Mucosa of descending colon (tissue), 3 donors: ENCODE measurements around the gene DNAI1. TPM values are rescaled to one million over a fixed set of nuclear protein-coding genes. Genes with fewer than 3 reads are reported as not detected.

Experiments
- ATAC-seq: fragments of 200-7000 bp; cut with Tn5 transposase; one replicate; pipeline ENCODE4 v1.9.1; 2020; ENCODE audit warnings: mild to moderate bottlenecking, moderate library complexity
- DNase-seq, 3 donors: peaks; one replicate each; pipeline ENCODE4 v3.0.0-alpha.2; 2020
- H3K36me3 ChIP-seq: fragments of 200-600 bp; one replicate; pipeline ENCODE4 v1.8.0; 2021; ENCODE audit warnings: low read depth, mild to moderate bottlenecking
- H3K4me1 ChIP-seq: fragments of 200-600 bp; one replicate; pipeline ENCODE4 v1.8.0; 2021; ENCODE audit warnings: low read depth, mild to moderate bottlenecking
- H3K4me3 ChIP-seq: fragments of 200-600 bp; one replicate; pipeline ENCODE4 v1.8.0; 2021; ENCODE audit warnings: mild to moderate bottlenecking
- H3K9me3 ChIP-seq: fragments of 200-600 bp; one replicate; pipeline ENCODE4 v1.8.0; 2021; ENCODE audit warnings: mild to moderate bottlenecking
- intact Hi-C, 2 donors: fragments of 100-400 bp; cut with DNase I in 1 of 2; cut with micrococcal nuclease in 1 of 2; formaldehyde crosslinking; loops; one replicate each; pipeline versions ENCODE4 v1.11.0 to v1.11.1; 2022; cut with DNase I, micrococcal nuclease
- total RNA-seq, 3 donors: library from RNA; stranded (reverse); fragmentation: NEBNext Ultra II Directional in 2 of 3; extraction: Animal tissue kit (Norgen Biotek cat#: 25700) in 2 of 3; gene quantifications; one replicate each; pipeline versions ENCODE4 v1.2.1 to v1.2.4, GENCODE V29; 2021 to 2023
- TF ChIP-seq, protein P1 (sequence below): fragments of 200-600 bp; IDR thresholded peaks from one replicate; pipeline ENCODE4 v1.8.0; 2022; ENCODE audit warnings: antibody characterized with exemption, mild to moderate bottlenecking
- donor health status: DM: no; HTN: no; CAD: no; lungs with moderate emphysema.
- donor health status: DM: no; HTN: no; CAD: no.
- donor health status: DM: no; HTN: yes; CAD: no.

DNAI1 gene
- total RNA-seq, 3 donors from 2014 or later: not detected

- H3K4me1 ChIP-seq: no peaks in the 10 kb centered on the region
- H3K9me3 ChIP-seq: no peaks in the 10 kb centered on the region
- no peak for DNase-seq
- intact Hi-C loops: loop anchor here in 1 of 2 donors (10.0 kb wide), 1 partner anchor 57 kb away; no protein-coding TSS in a partner anchor
- ATAC-seq: no peak
- H3K36me3 ChIP-seq: no peaks in the 10 kb centered on the region
- no peak overlapping the region for H3K4me3 ChIP-seq
- TF ChIP-seq, protein P1, sequence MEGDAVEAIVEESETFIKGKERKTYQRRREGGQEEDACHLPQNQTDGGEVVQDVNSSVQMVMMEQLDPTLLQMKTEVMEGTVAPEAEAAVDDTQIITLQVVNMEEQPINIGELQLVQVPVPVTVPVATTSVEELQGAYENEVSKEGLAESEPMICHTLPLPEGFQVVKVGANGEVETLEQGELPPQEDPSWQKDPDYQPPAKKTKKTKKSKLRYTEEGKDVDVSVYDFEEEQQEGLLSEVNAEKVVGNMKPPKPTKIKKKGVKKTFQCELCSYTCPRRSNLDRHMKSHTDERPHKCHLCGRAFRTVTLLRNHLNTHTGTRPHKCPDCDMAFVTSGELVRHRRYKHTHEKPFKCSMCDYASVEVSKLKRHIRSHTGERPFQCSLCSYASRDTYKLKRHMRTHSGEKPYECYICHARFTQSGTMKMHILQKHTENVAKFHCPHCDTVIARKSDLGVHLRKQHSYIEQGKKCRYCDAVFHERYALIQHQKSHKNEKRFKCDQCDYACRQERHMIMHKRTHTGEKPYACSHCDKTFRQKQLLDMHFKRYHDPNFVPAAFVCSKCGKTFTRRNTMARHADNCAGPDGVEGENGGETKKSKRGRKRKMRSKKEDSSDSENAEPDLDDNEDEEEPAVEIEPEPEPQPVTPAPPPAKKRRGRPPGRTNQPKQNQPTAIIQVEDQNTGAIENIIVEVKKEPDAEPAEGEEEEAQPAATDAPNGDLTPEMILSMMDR: no peak
Measured at GRCh38 chr9:34501372-34501771, 42.8 kb downstream of the DNAI1 start.

- Histone ChIP-seq H3K36me3 (no peaks in the 10 kb centered on the region), H3K9me3 (no peaks in the 10 kb centered on the region), H3K4me1 (no peaks in the 10 kb centered on the region), H3K4me3 (no peak overlapping the region)
- peak; percentile 28 for ATAC-seq
- DNase-seq: no peak
- intact Hi-C loops: loop anchor here in 1 of 2 donors (10.0 kb wide), 1 partner anchor 57 kb away; no protein-coding TSS in a partner anchor
- TF ChIP-seq, protein P1: no peak
Measured at GRCh38 chr9:34501889-34502425, 43.4 kb downstream of the DNAI1 start.

DNA sequence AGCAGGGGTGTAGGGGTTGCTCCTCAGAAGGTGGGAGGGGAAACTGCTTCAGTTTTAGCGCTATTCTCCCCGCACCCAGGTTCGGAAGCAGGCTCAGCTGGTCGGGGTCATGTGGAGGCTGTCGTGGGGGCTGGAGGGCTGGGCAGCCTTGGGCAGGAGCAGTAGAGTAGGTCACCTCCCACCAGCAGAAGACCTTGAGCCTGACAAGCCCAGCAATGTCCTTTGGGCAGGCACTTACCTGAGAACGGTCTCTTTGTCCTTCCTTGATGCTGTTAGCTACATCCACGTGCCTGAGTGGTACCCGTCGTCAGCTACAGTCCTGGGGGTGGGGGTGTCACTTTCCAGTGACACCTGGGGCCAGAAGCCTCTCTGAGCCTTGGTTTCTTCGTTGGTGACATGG, 43.9 kb downstream of the DNAI1 start:
- no peaks in the 10 kb centered on the region for H3K9me3 ChIP-seq
- TF ChIP-seq, protein P1: no peak
- ATAC-seq (no peak), DNase-seq (no peak)
- no peaks in the 10 kb centered on the region for H3K4me1 ChIP-seq
- no peaks in the 10 kb centered on the region for H3K36me3 ChIP-seq
- intact Hi-C loops: loop anchor here in 1 of 2 donors (10.0 kb wide), 1 partner anchor 58 kb away; no protein-coding TSS in a partner anchor
- no peak overlapping the region for H3K4me3 ChIP-seq

- H3K4me3 ChIP-seq: no peak overlapping the region
- TF ChIP-seq, protein P1: no peak
- no peaks in the 10 kb centered on the region for H3K36me3 ChIP-seq
- no peaks in the 10 kb centered on the region for H3K9me3 ChIP-seq
- intact Hi-C loops: loop anchor here in 1 of 2 donors (10.0 kb wide), 1 partner anchor 58 kb away; no protein-coding TSS in a partner anchor
- ATAC-seq (no peak), DNase-seq (no peak)
- H3K4me1 ChIP-seq: no peaks in the 10 kb centered on the region
Measured at GRCh38 chr9:34502891-34503290, 44.3 kb downstream of the DNAI1 start.

DNA sequence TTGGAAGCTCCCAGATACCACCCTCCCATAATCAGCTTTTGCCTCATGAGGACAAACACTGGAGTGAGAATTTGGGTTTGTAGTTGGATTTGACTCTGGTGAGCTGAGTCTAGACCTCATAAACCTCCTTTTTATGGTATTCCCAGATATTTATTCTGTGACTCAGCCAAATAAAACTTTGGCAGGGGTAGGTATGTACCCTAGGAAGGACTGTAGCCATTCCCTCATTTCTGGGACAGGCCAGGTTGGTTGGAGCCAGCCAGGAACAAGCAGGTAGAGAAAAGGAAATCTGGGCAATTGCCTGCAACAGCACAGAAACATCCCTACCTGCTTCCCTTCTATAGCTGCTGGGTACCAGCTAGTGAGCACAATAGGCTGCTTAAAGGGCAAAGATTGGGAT, 44.8 kb downstream of the DNAI1 start:
- ATAC-seq: peak; percentile 26
- intact Hi-C loops: loop anchor here in 1 of 2 donors (10.0 kb wide), 1 partner anchor 59 kb away; no protein-coding TSS in a partner anchor
- TF ChIP-seq, protein P1: no peak
- Histone ChIP-seq H3K4me1 (no peaks in the 10 kb centered on the region), H3K36me3 (no peaks in the 10 kb centered on the region), H3K9me3 (no peaks in the 10 kb centered on the region), H3K4me3 (no peak overlapping the region)
- DNase-seq: no peak
